IPS DF 4.7 (cell line): ENCODE measurements around the gene MRPL34.

Source experiments
- DNase-seq: peaks from one replicate; pipeline ENCODE4 v3.0.0-alpha.2; 2013; ENCODE audit warnings: low spot score; ENCODE audit errors: extremely low read depth

Gene MRPL34

DNA sequence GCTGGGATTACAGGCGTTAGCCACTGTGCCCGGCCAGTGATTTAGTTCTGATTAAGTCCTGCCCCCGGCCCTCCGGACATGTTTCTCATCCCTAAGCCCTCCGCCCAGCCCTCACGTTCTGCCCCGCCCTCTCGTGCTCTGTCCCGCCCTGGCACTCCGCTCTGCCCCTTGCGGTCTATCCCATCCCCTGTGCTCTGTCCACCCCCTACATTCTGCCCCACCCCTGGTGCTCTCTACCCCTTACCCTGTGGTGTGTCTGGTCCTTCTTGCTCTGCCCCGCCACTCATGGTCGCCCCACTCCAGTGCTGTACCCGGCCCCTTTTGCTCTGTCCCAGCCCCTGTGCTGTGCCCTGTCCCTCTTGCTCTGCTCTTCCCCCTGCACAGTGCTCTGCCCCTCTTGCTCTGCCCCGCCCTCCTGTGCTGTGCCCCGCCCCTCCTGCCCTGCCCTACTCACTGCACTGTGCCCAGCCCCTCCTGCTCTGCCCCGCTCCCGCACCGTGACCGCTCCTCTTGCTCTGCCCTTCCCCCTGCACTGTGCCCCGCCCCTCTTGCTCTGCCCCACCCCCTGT lies 34.7 kb downstream of the MRPL34 start:
- DNase-seq, result no peak

DNA sequence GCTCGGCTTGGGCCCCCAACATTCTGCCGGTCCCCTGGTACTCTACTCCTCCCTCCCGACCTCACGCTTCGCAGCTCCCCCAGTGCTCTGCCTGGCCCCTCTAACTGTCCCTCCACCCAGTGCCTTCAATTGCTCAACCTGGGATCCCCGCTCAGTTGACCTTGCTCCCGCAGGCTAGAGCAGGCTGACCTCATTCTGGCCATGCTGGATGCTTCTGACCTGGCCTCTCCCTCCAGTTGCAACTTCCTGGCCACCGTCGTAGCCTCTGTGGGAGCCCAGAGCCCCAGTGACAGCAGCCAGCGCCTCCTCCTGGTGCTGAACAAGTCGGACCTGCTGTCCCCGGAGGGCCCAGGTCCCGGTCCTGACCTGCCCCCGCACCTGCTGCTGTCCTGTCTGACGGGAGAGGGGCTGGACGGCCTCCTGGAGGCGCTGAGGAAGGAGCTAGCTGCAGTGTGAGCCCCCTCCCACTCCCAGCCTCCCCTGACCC lies 35.2 kb downstream of the MRPL34 start:
- no peak for DNase-seq

DNA sequence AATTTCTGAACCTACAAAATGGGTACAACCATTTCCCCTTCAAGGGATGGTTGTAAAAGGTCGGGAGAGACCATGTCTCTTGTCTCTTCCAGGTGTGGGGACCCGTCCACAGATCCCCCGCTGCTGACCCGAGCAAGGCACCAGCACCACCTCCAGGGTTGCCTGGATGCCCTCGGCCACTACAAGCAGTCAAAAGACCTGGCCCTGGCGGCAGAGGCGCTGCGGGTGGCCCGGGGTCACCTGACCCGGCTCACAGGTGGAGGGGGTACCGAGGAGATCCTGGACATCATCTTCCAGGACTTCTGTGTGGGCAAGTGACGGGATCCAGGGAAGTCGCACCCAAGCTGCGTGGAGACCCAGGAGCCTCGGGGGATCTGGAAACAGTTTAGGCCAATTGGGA lies 35.7 kb downstream of the MRPL34 start:
- DNase-seq, result no peak

DNA sequence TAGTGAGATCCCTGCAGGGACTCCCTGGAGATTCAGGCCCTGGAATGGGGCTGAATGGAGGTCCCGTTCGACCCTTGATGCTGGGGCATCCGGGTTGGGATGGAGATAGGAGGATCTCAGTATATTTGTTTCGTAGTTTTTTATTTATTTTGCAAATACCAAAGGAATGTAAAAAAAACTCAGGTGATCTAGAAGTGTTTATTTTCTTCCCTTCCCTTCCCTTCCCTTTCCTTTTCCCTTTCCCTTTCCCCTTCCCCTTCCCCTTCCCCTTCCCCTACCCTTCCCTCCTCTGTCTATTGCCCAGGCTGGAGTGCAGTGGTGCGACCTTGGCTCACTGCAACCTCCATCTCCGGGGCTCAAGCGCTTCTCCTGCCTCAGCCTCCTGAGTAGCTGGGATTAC lies 36.2 kb downstream of the MRPL34 start:
- no peak for DNase-seq

DNA sequence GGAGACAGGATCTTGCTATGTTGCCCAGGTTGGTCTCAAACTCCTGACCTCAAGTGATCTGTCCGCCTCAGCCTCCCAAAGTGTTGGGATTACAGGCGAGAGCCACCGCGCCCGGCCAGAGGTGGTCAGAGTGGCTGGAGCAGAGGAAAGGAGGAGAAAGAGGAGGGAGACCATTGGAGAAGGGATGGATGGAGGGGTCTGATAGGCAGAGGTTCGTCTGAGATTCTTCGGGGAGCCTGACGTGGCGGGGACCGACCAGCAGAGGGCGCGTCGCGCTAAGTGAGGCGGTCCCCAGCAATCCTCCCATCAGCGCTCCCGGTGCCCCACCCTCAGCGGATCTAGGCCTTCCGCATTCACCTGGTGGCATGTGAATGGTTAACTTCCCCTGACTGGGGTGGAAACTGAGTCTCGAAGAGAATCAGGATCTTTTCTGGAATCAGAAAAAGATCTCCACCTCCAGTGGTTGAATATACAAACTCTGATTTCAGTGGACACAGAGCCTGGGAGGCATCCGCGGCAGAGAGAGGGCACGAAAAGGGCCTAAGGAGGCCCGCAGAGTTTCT lies 40.5 kb downstream of the MRPL34 start:
- DNase-seq, result no peak

DNA sequence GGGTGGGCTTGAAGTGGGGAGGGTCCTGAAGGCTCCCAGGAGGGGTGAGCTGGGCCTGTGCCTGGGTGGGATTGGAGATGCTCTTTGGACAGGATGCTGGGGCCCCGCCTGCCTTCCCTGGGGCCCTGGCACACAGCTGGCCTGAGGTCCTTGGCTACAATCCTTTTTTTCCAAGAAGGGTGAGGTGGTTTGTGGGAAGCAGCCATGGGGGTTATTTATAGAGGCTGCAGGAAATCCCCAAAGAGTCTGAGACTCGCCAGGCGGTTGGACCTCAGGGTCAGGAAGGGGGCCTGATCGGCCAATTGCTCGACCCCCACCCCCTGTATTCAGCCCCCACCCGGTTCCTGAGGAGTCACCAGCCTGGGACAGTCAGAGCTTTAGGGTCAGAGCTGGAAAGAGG lies 41.7 kb downstream of the MRPL34 start:
- no peak for DNase-seq

DNA sequence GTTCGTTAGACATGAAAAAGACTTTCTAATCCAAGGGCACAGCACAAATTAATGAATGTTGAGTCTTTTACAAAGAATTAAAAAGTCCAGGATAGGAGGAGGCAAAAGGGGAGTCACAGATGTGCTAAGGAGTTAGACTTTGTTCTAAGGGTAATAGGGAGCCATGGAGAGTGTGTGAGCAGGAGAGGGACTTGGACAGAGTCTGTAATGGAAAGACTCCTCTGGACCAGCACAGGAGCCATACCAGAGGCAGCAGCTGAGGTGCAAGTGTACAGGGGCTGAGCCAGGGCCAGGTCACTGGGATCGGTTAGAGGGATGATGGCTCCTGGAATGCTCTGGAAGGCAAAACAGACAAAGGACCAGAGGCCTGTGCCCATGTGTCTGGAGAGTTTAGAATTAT lies 42.2 kb downstream of the MRPL34 start:
- DNase-seq, result no peak

DNA sequence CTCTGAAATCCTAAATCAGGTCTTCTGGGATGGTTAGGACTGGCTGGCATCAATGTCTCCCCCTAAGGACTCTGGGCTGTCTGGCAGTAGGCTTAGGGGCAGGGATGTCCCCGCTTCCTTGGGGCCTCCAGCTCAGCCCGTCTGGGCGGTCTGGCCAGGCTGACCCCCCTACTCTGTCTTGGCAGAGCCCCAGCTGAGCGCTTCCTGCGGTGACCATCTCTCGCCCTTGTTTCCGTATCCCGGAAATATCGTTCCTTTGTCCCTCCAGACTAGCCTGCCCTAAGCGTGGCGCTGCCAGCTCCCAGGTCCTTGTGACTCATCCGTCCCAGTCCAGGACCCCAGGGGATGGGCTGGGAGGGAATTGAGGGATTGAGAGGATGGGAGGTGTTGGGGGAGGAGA lies 43.0 kb downstream of the MRPL34 start:
- no peak for DNase-seq

DNA sequence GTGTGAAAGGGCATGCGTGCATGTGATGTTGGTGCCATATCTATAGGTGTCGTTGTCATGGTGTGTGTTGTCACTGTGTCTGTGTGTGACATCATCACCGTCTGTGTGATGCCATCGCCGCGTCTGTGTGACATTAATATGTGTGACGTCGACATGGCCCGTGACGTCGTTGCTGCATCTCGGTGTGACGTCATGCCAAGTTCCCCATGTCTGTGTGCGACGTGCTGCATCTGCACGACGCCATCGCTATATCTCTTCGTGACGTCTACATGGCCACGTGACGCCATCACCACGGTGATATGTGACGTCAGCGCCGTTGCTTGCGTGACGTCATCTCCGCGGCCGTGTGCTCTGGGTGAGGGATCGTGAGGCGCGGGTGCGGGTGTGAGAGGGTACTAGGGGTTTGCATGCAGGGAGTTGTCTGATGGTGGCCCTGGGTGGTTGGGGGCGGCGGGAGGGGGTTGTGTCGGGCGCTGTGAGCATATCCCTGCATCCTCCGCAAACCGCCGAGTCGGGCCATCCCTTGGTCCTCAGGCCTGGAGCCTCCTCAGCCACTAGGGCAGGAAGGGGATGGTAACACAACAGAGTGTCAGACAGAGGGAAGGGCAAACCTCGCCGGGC lies 46.3 kb downstream of the MRPL34 start:
- no peak for DNase-seq

DNA sequence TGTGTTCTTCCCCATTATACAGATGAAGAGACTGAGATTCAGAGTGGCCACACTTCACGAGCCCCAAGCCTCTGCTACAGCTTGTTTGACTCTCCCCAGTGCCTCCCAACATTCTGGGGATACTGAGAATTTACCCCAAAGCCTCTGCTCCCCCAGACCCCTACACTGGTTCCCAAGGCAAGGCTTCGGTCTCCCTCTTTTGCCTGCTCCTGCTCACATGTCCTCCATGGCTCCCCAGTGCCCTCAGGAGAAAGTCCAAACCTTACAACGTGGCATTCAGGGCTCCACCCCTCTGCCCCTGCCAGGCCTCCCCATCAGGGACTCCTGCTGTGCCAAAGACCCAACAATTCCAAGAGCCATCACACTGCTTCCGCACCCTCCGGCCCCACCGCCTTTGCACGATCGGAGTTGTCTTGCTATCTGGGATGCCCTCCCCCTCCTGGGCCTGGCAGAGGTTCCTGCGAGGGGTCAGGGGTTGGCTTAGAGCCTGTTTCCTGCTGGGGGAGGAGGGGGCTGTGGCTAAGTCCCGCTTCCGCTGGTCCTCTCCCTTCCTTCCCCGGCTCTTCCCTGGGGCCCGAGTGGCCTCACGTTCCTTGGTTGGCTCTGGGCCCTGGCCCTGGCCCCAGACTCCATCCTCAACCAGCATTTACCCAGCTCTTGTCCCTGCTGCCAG lies 47.1 kb downstream of the MRPL34 start:
- no peak for DNase-seq

DNA sequence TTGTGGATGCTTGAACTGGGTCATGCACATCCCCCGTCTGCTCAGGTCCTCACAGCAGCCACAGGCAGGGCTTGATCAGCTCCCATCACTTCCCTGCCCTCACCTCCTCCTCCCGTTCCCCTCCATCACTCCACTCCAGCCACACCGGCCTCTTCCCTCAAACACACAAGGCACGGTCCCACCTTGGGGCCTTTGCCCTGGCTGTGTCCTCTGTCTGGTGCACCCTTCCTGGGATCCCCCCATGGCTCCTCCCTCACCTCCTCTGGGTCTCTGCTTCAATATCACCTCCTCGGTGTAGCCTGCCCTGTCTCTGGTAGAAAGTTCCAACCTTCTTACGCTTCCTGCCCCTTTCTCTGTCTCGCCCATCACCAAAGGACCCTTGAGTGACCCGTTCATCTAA lies 47.7 kb downstream of the MRPL34 start:
- no peak for DNase-seq
